MV-4-11 (cell line): Measurements from ENCODE around the gene LACTB.
"Not testable (repeated sequence)": the region's sequence is repeated elsewhere in the genome, so short reads cannot be mapped to it uniquely, and the experiment has no call there.

ENCODE experiments used
- DNase-seq: peaks from one replicate; lab custom pipeline; 2025; lab: John Stamatoyannopoulos, UW

Gene LACTB

GRCh38 chr15:63089260-63090043, 32.2 kb upstream of the LACTB start:
- DNase-seq = no peak

GRCh38 chr15:63090472-63090871, 31.2 kb upstream of the LACTB start:
- DNase-seq = no peak

- DNase-seq = no peak
Measured at GRCh38 chr15:63090887-63091286, 30.8 kb upstream of the LACTB start.

- no peak for DNase-seq
Measured at GRCh38 chr15:63091679-63092446, 29.8 kb upstream of the LACTB start.

GRCh38 chr15:63093486-63094205, 28.0 kb upstream of the LACTB start:
- peak; percentile 54 for DNase-seq

- no peak for DNase-seq
Measured at GRCh38 chr15:63094495-63094931, 27.1 kb upstream of the LACTB start.

GRCh38 chr15:63096178-63096577, 25.5 kb upstream of the LACTB start:
- no peak for DNase-seq

- not testable (repeated sequence) for DNase-seq
Measured at GRCh38 chr15:63098901-63099300, 22.8 kb upstream of the LACTB start.

- DNase-seq = not testable (repeated sequence)
Measured at GRCh38 chr15:63099581-63099980, 22.1 kb upstream of the LACTB start.

GRCh38 chr15:63103416-63103815, 18.2 kb upstream of the LACTB start:
- DNase-seq = peak; percentile 58

GRCh38 chr15:63104727-63105126, 16.9 kb upstream of the LACTB start:
- DNase-seq = peak; percentile 82

- DNase-seq = peak; percentile 62
Measured at GRCh38 chr15:63105354-63105753, 16.3 kb upstream of the LACTB start.

GRCh38 chr15:63107895-63108546, 13.6 kb upstream of the LACTB start:
- peak; percentile 81 for DNase-seq

GRCh38 chr15:63109498-63109897, 12.2 kb upstream of the LACTB start:
- DNase-seq = no peak

- no peak for DNase-seq
Measured at GRCh38 chr15:63109920-63110319, 11.7 kb upstream of the LACTB start.

- no peak for DNase-seq
Measured at GRCh38 chr15:63110428-63111026, 11.1 kb upstream of the LACTB start.

- no peak for DNase-seq
Measured at GRCh38 chr15:63111481-63111880, 10.2 kb upstream of the LACTB start.

- no peak for DNase-seq
Measured at GRCh38 chr15:63112871-63113270, 8.8 kb upstream of the LACTB start.

- no peak for DNase-seq
Measured at GRCh38 chr15:63114465-63114864, 7.2 kb upstream of the LACTB start.

- DNase-seq = no peak
Measured at GRCh38 chr15:63118854-63119253, 2.8 kb upstream of the LACTB start.

GRCh38 chr15:63122002-63122875, 578 bp downstream of the LACTB start:
- peak; percentile 71 for DNase-seq
